ENCODE results near the gene NXPH3.
A peak's percentile ranks its signal among the peaks of the same experiment; 100 is the strongest.

NXPH3 gene

DNA sequence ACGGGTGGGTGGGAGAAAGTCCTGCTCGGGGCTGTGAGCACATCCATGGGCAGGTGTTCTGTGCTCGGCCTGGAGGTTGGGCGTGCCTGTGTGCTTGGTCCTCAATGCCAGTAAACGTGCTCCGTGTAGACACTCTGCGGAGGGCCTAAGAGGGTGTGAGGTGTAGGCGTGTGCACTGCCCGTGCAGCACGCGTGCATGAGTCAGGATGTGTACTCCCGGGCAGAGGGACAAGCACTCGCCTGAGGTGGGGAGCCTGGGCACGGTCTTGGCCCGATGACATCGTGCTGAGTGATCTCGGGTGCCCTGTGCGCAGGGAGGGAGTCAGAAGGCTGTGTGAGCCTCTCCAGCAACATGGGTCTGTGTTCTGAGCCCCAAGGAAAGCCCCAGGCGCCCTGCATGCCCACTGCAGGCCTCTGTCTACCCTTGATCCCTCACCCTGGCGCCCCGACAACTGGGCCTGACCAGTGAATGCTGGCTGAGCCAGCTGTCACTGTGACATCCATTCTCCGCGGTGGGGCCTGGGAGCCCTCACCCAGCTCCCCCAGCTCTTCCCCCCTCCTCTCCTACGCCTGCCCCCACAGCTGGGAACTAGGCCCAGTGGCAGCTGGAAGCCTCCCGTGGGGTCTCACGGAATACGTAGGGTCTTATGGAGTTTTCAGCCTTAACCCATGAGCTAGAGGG lies 23.5 kb upstream of the NXPH3 start:
- Mint-ChIP-seq H3K36me3 (ENCODE audit: low read depth) (no peaks in the 10 kb centered on the region), H3K4me3 (no peak overlapping the region), H3K4me1 (peaks cover 78% of the 10 kb centered on the region), H3K9me3 (no peaks in the 10 kb centered on the region), H3K27ac (peak overlapping the region; percentile 49 to 81 (median 60)), H3K27me3 (ENCODE audit: low read depth) (peaks cover 9% of the 10 kb centered on the region)
- TF ChIP-seq CTCF (IDR thresholded peaks at IDR 0.05; ENCODE audit: unreplicated experiment in 3 of 3): no peak

GRCh38 chr17:49553676-49554335 lies 21.9 kb upstream of the NXPH3 start:
- Mint-ChIP-seq H3K9me3 (no peaks in the 10 kb centered on the region), H3K27me3 (ENCODE audit: low read depth) (peaks cover 14% of the 10 kb centered on the region), H3K4me1 (peaks cover 67% of the 10 kb centered on the region), H3K27ac (peak overlapping the region; percentile 60 to 81 (median 70)), H3K4me3 (peak overlapping the region in 1 of 3 experiments; percentile 0), H3K36me3 (ENCODE audit: low read depth) (no peaks in the 10 kb centered on the region)
- TF ChIP-seq CTCF (IDR thresholded peaks at IDR 0.05; ENCODE audit: unreplicated experiment in 3 of 3): no peak

- H3K4me3 Mint-ChIP-seq: no peak overlapping the region
- H3K27ac Mint-ChIP-seq: peak overlapping the region in 2 of 3 experiments; percentile 78 to 92
- peaks cover 9% of the 10 kb centered on the region for H3K27me3 Mint-ChIP-seq (ENCODE audit: low read depth)
- H3K36me3 Mint-ChIP-seq (ENCODE audit: low read depth): no peaks in the 10 kb centered on the region
- no peak for TF ChIP-seq CTCF (IDR thresholded peaks at IDR 0.05; ENCODE audit: unreplicated experiment in 3 of 3)
- H3K9me3 Mint-ChIP-seq: no peaks in the 10 kb centered on the region
- peaks cover 56% of the 10 kb centered on the region for H3K4me1 Mint-ChIP-seq
Measured at GRCh38 chr17:49554694-49555494, 20.8 kb upstream of the NXPH3 start.

DNA sequence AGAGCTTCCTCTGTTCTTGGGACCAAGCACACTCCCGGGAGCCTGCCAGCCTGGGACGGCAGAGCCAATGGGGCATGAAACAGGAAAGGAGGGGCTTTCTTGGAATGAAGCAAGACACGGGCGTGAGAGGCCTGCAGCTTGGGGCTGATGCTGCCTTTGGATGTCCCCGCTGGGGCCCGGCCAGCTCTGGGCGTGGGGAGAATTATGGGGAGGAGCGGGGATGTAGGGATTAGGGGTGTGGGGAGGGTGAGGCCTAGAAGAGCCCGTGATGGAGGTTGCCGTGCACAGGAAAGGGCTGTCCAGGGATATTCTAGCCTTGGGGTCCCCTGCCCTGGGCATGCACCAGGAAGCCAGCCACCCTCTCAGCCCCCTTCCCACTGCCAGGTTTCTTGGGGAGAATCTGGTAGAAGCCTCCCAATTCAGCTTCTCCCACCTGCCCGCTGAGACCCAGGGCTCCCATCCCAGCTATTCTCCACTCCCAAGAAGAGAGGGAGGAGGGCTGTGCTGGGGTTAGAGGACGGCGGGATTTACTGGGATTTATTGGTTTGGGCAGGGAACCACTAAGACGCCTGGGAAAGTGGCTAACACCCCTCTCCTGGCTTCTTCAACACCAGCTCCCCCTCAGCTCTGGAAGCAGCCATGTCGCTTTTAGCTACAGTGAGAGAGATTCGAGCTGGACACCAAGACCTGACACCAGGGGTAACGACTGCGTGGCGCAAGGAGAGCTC lies 20.0 kb upstream of the NXPH3 start:
- TF ChIP-seq CTCF (IDR thresholded peaks at IDR 0.05; ENCODE audit: unreplicated experiment in 3 of 3): no peak
- peak overlapping the region in 2 of 3 experiments; percentile 48 to 66 for H3K4me3 Mint-ChIP-seq
- H3K27ac Mint-ChIP-seq: peak overlapping the region in 2 of 3 experiments; percentile 78 to 92
- peaks cover 55% of the 10 kb centered on the region for H3K4me1 Mint-ChIP-seq
- peaks cover 11% of the 10 kb centered on the region for H3K27me3 Mint-ChIP-seq (ENCODE audit: low read depth)
- no peaks in the 10 kb centered on the region for H3K36me3 Mint-ChIP-seq (ENCODE audit: low read depth)
- no peaks in the 10 kb centered on the region for H3K9me3 Mint-ChIP-seq

DNA sequence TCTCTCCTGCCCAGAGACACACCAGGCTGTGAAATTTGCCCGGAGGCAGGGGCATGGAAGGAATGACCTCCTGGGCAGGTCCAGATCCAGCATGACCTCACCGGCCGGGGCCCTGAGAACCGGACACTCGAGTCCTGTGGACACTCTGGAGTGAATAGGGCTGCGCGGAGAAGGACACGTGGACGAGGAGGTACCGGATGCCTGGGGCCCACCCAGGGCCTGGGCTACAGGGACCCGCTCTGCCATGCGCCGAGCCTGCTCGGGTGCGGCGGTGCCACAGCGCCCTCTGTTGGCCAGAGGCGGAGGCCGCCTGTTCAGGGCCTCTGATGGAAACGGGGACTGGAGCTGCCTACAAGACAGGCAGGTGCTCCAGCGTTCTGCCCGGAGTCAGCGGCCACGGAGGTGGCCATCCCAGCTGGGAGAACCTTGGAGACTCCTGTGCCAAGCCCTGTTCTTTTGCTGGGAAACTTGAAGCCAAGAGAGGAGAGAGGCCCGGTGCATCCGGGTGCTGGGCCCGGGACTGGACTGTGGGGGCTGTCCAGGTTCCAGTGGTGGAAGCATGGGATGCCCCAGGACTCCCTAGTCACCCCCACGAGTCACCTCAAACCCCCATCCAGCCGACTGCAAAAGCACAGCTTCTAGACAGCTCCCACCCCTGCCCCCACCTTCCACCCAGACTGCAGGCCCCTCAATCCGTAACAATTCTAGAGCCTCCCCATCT lies 19.3 kb upstream of the NXPH3 start:
- peaks cover 2% of the 10 kb centered on the region for H3K9me3 Mint-ChIP-seq
- H3K4me1 Mint-ChIP-seq: peaks cover 53% of the 10 kb centered on the region
- peak overlapping the region in 2 of 3 experiments; percentile 78 to 92 for H3K27ac Mint-ChIP-seq
- H3K36me3 Mint-ChIP-seq (ENCODE audit: low read depth): no peaks in the 10 kb centered on the region
- TF ChIP-seq CTCF (IDR thresholded peaks at IDR 0.05; ENCODE audit: unreplicated experiment in 3 of 3): peak; percentile 98 to 99 (median 98)
- peaks cover 16% of the 10 kb centered on the region for H3K27me3 Mint-ChIP-seq (ENCODE audit: low read depth)
- peak overlapping the region in 2 of 3 experiments; percentile 48 to 66 for H3K4me3 Mint-ChIP-seq

All from nephron (organoid).